MCF 10A (cell line): Measurements from ENCODE around the gene IQSEC1. TPM values are rescaled to one million over a fixed set of nuclear protein-coding genes. Genes with fewer than 3 reads are reported as not detected.
A peak's percentile ranks its signal among the peaks of the same experiment; 100 is the strongest.

Experiments
- BruUV-seq: library from RNA; stranded (reverse); fragments of 400-500 nt; replicated peaks from 2 replicates; lab custom pipeline; 2021; lab: Mats Ljungman, UMichigan
- CTCF ChIA-PET: fragments of 300-600 bp; sonication (Branson Sonifier 250); formaldehyde crosslinking; extraction: SDS; loops from one replicate; lab custom pipeline; 2021; ENCODE audit warnings: antibody characterized with exemption, inconsistent platforms; lab: Yijun Ruan, JAX
- POLR2A ChIA-PET: fragments of 300-600, 350-650 bp; sonication (Branson Sonifier 250); formaldehyde crosslinking; extraction: SDS; loops from one replicate; lab custom pipeline; 2020; ENCODE audit warnings: antibody characterized with exemption, inconsistent platforms; lab: Yijun Ruan, JAX
- DNase-seq: peaks from one replicate; pipeline ENCODE4 v3.0.0-alpha.2; 2018; ENCODE audit not compliant: unreplicated experiment
- H3K27ac Mint-ChIP-seq: one replicate; pipeline ENCODE4 v1.8.0; 2022; ENCODE audit warnings: mild to moderate bottlenecking, low read depth, mixed read lengths; ENCODE audit not compliant: unreplicated experiment
- H3K27me3 Mint-ChIP-seq: one replicate; pipeline ENCODE4 v1.8.0; 2022; ENCODE audit warnings: mixed read lengths; ENCODE audit not compliant: insufficient read depth, unreplicated experiment
- H3K36me3 Mint-ChIP-seq: one replicate; pipeline ENCODE4 v1.8.0; 2022; ENCODE audit warnings: mild to moderate bottlenecking, moderate library complexity, mixed read lengths; ENCODE audit not compliant: insufficient read depth, unreplicated experiment
- H3K4me1 Mint-ChIP-seq: one replicate; pipeline ENCODE4 v1.8.0; 2022; ENCODE audit warnings: mixed read lengths; ENCODE audit not compliant: insufficient read depth, unreplicated experiment
- H3K4me3 Mint-ChIP-seq: one replicate; pipeline ENCODE4 v1.8.0; 2022; ENCODE audit warnings: mild to moderate bottlenecking, moderate library complexity, mixed read lengths; ENCODE audit not compliant: unreplicated experiment
- H3K9me3 Mint-ChIP-seq: one replicate; pipeline ENCODE4 v1.8.0; 2022; ENCODE audit warnings: mixed read lengths; ENCODE audit not compliant: unreplicated experiment
- intact Hi-C: fragments of 100-400 bp; cut with micrococcal nuclease; formaldehyde crosslinking; loops from 2 replicates; pipeline ENCODE4 v1.14.1; 2022
- total RNA-seq: library from RNA; stranded (reverse); gene quantifications from 2 replicates; pipeline ENCODE4 v1.2.3, GENCODE V29; 2022
- TF ChIP-seq, protein P1 (sequence below): fragments of 200-600 bp; IDR thresholded peaks from one replicate; pipeline ENCODE4 v1.8.0; 2022; ENCODE audit warnings: antibody characterized with exemption, mild to moderate bottlenecking; ENCODE audit not compliant: unreplicated experiment

IQSEC1 gene
- total RNA-seq, 1 experiment from 2014 or later = 18.7 TPM

DNA sequence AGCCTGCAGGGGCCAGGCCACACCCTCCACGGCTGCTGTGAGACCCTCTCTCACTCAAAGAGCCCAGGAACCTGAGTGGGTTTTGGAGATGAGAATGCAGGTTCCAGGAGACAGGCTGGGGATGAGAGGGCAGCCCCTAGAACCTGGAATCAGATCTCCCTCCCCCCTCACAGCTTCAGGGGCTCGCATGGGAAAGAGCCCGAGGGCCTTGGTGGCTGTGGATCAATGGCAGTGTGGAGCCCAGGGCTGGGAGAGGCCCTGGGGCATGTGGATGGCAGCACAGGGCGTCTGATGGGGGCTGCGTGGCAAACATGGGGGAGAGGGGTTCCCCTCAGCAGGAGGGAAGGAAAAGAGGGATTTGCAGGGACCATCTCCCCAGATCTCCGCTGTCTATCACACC, 119.0 kb downstream of the IQSEC1 start:
- Mint-ChIP-seq H3K27ac (peak overlapping the region; percentile 61), H3K27me3 (no peaks in the 10 kb centered on the region), H3K36me3 (peaks cover 4% of the 10 kb centered on the region), H3K9me3 (no peaks in the 10 kb centered on the region), H3K4me3 (no peak overlapping the region), H3K4me1 (peaks cover 11% of the 10 kb centered on the region)
- intact Hi-C loops = no loop called here
- CTCF ChIA-PET = interaction anchor here (1.1 kb wide), 2 partner anchors 20 to 131 kb away, joined by 3 read pairs; no protein-coding TSS in a partner anchor
- no peak for DNase-seq
- BruUV-seq = no TSS peak
- TF ChIP-seq, protein P1, sequence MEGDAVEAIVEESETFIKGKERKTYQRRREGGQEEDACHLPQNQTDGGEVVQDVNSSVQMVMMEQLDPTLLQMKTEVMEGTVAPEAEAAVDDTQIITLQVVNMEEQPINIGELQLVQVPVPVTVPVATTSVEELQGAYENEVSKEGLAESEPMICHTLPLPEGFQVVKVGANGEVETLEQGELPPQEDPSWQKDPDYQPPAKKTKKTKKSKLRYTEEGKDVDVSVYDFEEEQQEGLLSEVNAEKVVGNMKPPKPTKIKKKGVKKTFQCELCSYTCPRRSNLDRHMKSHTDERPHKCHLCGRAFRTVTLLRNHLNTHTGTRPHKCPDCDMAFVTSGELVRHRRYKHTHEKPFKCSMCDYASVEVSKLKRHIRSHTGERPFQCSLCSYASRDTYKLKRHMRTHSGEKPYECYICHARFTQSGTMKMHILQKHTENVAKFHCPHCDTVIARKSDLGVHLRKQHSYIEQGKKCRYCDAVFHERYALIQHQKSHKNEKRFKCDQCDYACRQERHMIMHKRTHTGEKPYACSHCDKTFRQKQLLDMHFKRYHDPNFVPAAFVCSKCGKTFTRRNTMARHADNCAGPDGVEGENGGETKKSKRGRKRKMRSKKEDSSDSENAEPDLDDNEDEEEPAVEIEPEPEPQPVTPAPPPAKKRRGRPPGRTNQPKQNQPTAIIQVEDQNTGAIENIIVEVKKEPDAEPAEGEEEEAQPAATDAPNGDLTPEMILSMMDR = no peak
- POLR2A ChIA-PET = interaction anchor here (1.0 kb wide), 1 partner anchor 11 kb away, joined by 3 read pairs; no protein-coding TSS in a partner anchor

DNA sequence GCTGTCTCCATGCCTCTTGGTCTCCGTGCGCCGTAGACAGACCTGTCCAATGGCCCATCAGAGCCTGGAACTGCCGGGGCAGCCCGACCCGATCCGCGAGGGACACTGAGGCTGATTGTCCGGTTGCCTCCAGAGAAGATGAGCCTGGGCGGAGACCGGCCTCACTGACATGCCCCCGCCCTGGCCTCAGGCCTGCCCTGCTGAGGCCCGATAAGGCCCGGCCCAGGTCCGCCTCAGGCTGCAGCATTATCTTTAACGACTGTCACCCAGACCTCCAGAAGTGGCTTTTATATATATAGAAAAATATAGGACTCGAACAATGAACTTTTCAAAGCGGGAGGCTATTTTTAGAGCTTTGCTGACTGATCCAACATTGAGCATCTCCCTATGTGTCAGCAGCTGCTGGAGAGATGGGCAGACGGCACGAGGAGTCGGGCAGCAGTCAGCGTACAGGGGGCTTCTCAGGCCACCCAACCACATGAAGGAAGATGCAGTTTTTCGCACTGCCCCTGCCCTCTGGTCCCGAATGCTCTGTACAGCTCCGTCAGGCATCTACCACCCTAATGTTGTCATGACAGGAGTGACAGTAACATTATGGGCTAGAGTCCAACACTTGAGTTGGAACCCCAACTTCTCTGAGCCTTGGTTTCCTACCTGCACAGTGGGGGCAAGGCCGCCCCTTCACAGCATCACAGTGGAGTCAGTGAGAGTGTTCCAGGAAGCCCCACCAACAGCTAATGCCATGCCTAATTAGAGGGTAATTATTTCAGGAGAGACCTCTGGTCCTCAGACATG, 119.8 kb downstream of the IQSEC1 start:
- H3K4me1 Mint-ChIP-seq = peaks cover 15% of the 10 kb centered on the region
- POLR2A ChIA-PET = no interaction called here
- H3K27me3 Mint-ChIP-seq = no peaks in the 10 kb centered on the region
- intact Hi-C loops = no loop called here
- CTCF ChIA-PET = interaction anchor here (1.1 kb wide), 1 partner anchor 19 kb away, joined by 3 read pairs; no protein-coding TSS in a partner anchor
- TF ChIP-seq, protein P1 = no peak
- BruUV-seq = no TSS peak
- H3K4me3 Mint-ChIP-seq = no peak overlapping the region
- H3K27ac Mint-ChIP-seq = no peak overlapping the region
- no peaks in the 10 kb centered on the region for H3K9me3 Mint-ChIP-seq
- no peak for DNase-seq
- peaks cover 4% of the 10 kb centered on the region for H3K36me3 Mint-ChIP-seq

DNA sequence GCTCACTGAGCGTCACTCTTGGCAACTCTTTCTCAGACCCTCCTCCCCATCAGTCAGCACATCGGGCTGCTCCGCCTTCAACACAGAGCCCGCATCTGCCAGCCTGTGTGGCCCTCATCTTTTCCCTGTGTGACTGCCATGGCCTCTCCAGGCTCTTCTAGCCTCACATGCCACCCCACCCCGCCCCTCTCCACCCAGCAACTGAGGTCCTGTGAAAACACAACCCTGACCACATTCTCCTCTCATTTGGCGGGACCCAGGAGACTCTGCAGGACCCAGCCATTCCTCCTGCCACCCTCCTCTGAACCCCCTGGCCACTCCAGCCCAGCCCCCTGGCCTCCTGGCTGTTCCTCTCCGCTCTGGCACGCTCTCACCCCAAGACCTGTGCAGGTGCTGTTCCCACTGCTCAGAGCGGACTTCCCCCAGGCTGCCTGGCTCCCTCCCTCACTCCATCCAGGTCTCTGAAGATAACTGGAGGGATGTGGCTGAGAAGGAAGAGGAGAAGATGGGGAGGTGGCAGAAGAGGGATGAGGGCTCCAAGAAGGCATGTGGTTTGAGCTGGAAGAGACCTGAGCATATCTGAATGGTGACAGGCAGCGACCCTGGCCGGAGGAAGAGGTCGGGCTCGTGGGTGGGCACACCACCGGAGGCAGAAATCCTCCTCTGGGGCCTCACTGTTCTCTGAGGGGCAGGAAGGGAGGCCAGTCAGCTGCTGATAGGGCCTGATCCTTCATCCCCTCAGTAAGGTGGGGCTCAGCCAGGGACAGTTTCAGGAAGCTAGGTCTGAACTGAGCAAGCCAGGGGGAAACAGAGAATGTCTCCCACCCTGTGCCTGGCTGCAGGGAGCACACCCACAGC, 120.7 kb downstream of the IQSEC1 start:
- no peaks in the 10 kb centered on the region for H3K9me3 Mint-ChIP-seq

More for the DNA sequence above, 120.7 kb downstream of the IQSEC1 start:
- ChIA-PET POLR2A (no interaction called here), CTCF (interaction anchor here (1.1 kb wide), 1 partner anchor 19 kb away, joined by 3 read pairs; no protein-coding TSS in a partner anchor)
- intact Hi-C loops = no loop called here
- no TSS peak for BruUV-seq
- H3K36me3 Mint-ChIP-seq = peaks cover 4% of the 10 kb centered on the region
- H3K4me1 Mint-ChIP-seq = peaks cover 23% of the 10 kb centered on the region
- DNase-seq = no peak
- no peaks in the 10 kb centered on the region for H3K27me3 Mint-ChIP-seq
- TF ChIP-seq, protein P1 = no peak
- no peak overlapping the region for H3K27ac Mint-ChIP-seq
- H3K4me3 Mint-ChIP-seq = no peak overlapping the region
